Activated CD4-positive, alpha-beta T cell treated with anti-CD3 and anti-CD28 coated beads, Interleukin-2, Interleukin-6, amounts not matched to agents 100 ng/mL and 50 ng/mL, durations not matched to agents 16 hours and 8 hours (primary cell): ENCODE results near the gene ZNF554.

ENCODE experiments used
- DNase-seq: peaks from one replicate; pipeline ENCODE4 v3.0.0-alpha.2; 2020

Gene ZNF554

DNA sequence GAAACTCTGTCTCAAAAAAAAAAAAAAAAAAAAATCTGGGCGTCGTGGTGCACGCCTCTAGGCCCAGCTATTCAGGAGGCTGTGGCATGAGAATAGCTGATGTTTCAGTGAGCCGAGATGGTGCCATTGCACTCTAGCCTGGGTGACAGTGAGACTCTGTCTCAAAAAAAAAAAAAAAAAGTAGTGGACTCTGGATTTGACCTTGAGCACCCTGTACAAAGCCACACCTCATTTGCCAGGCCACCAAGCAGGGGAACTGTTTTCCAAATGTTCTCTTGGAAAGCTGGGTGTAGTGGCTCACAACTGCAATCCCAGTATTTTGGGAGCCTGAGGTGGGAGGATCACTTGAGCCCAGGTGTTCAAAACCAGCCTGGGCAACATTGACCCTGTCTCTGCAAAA, 17.8 kb downstream of the ZNF554 start:
- no peak for DNase-seq

DNA sequence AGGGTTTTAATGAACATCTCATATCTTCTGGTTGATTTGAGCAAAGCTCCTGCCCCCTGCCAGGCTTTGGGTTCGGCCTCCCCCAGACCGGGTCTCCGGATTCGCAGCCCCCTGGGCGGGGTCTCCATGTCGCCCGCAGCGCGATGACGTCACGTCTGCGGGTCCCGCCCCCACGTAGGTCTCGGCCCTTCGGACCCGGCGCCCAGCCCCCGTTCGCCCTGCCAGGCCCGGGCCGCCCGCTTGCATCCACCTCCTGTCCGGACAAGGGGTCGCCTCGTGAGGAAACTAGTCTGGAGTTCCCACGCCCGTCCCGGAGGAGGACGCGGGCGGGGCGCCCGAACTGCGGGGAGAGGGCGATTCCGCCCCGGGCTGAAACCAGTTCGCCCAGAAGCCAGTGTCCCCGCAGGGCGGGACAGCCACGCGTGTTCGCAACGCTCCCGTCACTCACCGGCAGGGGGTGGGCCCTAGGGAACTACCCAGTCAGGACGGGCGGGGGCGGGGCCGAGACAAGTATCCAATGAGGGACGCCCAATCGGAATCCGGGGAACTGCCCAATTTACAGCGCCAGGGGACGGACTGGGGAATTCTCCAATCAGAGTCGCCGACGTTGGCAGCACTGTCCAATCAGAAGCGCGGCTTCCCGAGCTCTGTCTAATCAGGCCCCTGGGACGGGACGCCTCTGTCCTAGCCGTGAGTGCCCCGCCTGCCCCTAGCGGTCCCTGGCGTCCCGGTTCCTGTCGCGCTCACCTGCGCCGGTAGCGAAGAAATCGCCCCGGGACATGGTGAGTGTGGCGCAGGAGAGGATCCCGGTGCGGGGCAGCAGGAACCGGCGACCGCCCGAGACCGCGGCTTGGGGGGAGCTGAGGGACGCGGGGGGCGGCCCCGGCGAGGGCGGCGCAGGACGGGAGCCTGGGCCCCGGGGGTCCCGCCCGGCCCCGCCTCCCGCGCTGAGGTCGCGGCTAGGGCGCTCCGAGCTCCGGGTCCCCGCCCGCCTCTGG, 21.4 kb downstream of the ZNF554 start, which contains the start of gene ZNF555:
ZNF555 (plus strand) TSS at position 682 of the 998 bp plus-strand sequence; CDS start at position 780, 98 bp downstream.
- DNase-seq, result peak; percentile 97

DNA sequence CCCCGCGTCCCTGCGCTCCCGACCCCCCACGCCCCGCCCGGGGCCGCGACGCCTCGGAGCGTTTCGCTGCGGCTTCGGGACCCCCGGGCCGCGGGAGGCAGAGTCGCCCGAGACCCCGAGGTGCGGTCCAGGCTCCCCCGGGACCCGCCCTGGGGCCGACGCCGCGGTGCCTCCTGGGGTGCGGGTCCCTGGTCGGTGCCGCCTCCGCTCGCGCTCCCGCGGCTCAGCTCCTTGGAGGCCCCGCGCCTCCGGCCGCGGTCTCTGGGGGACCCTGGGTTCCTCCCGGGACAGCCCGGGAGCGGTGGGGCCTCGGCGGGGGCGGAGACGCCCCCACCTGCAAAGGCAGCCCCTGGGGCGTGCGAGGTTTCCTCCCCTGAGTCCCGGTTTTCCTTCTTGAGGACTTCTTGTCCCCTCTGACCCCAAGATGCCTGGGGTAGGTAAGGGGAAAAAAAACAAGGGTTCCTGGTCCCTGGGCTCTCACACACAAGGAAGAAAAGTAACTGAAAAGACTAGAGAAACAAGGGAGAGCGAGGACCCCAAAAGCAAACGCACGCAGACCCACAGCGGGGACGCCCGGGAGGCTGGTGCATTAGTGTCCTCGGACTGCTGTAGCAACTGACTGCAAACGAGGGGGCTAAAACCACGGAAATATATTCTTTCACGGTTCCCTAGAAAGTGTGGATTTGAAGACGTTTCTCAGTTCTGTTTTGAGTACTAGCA, 22.3 kb downstream of the ZNF554 start:
- no peak for DNase-seq

DNA sequence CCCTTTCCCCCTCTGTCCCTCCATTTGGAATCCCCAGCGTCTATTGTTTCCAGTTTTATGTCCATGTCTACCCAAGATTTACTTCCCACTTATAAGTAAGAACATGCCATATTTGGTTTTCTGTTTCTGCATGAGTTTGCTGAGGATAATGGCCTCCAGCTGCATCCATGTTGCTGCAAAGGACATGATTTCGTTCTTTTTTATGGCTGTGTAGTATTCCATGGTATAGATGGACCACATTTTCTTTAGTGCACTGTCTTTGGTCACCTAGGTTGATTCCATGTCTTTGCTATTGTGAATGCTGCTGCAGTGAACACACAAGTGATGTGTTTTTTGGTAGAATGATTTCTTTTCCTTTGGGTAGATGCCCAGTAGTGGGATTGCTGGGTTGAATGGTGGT, 25.4 kb downstream of the ZNF554 start:
- no peak for DNase-seq

DNA sequence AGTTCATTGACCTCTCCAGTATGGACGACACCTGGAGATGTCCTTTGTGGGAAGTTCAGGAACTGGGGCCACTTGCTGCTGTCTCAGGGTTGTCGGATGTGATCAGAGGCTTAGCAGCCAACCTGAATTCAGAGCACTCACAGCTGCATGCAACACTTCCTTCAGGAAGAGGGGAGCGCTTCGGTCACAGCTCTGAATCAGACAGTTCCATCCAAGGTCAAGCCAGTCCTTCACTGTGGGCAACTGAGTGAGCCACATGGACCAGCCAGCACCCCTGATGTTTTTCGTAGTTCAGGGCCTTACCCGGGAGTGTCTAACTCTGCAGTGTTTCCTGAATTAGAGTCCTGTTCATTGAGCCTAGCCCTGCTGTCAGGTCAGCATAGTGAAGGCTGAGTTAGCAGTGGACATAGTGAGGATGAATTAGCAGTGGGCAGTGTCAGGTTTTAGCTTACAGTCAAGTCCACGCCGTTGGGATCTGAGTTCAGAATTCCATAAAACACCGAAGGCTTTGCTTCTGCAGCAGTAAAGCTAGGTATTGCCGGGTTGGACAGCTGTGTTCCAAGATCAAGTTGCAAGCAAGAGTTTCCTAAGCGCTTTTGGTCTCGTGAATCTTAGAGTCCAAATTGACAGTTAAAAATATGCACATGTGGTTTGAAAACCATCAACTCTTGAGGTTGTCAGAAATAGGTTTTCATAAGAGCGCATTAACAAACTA, 26.7 kb downstream of the ZNF554 start:
- no peak for DNase-seq

DNA sequence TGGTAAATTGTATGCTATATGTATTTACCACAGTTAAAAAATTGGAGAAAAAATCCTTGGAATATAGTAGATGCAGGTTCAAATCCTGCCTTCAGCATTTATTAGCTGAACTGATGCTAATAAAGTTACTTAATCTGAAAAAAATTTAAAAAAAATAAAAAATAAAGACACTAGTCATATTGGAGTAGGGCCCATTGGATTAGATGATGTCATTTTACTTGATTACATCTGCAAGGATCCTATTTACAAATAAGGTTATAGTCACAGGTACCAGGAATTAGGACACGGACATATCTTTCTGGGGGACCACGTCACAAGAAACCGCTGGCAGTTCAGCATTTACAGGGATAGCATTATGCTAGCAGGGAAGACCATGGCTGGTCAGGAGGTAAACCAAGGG, 27.8 kb downstream of the ZNF554 start:
- DNase-seq, result no peak

DNA sequence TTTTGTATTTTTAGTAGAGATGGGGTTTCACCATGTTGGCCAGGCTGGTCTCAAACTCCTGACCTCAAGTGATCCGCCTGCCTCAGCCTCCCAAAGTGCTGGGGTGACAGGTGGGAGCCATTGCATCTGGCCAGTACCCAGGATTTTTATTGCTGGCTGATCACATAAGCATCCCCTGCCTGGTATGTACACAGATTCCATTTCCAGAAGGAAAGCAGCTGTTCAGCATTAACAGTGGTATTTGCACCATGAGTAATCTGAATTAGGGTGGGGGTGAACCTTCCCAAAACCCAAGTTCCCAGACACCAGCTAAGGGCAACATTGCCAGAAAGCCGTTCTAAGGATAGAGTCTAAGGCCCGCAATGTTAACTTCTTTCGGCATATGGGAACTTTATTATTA, 28.9 kb downstream of the ZNF554 start:
- DNase-seq, result no peak

DNA sequence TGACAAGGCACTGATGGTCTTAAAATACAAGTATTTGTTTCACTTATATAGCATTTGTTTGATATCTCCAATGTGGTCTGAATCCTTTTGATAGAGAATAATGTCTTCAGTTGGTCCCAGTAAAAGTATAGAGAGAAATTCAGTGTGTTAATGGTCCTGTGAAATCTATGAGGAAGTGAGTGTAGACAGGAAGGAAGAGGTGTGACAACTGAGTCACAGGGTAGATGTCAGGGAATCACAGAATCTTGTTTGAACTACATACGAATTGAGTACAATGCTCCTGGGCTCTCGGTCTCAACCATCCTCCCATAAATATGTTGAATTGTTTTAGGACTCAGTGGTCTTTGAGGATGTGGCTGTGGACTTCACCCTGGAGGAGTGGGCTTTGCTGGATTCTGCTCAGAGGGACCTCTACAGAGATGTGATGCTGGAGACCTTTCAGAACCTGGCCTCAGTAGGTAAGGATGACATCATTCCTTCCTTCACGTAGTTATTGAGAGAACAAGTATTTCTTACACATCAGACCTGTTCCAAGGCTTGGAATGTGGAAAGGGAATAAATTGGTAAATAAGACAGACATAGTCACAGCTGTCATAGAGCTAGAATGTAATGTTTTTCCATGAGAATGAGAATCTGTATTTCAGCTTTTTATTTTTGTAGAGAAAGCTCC, 30.7 kb downstream of the ZNF554 start:
- no peak for DNase-seq

DNA sequence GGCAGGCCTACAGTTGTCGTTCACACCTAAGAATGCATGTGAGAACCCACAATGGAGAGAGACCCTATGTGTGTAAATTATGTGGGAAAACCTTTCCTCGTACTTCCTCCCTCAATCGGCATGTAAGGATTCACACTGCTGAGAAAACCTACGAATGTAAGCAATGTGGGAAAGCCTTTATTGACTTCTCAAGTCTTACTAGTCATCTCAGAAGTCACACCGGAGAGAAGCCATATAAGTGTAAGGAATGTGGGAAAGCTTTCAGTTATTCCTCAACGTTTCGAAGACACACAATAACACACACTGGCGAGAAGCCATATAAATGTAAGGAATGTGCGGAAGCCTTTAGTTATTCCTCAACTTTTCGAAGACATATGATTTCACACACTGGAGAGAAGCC, 32.9 kb downstream of the ZNF554 start:
- no peak for DNase-seq

DNA sequence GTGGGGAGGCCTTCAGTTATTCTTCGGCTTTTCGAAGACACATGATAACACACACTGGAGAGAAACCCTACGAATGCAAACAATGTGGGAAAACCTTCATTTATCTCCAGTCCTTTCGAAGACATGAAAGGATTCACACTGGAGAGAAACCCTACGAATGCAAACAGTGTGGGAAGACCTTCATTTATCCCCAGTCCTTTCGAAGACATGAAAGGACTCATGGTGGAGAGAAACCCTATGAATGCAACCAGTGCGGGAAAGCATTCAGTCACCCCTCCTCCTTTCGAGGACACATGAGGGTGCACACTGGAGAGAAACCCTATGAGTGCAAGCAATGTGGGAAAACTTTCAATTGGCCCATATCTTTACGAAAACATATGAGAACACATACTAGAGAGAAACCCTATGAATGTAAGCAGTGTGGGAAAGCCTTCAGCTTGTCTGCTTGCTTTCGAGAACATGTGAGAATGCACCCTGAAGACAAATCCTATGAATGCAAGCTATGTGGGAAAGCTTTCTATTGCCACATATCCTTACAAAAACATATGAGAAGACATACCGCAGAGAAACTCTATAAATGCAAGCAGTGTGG, 33.4 kb downstream of the ZNF554 start:
- no peak for DNase-seq

DNA sequence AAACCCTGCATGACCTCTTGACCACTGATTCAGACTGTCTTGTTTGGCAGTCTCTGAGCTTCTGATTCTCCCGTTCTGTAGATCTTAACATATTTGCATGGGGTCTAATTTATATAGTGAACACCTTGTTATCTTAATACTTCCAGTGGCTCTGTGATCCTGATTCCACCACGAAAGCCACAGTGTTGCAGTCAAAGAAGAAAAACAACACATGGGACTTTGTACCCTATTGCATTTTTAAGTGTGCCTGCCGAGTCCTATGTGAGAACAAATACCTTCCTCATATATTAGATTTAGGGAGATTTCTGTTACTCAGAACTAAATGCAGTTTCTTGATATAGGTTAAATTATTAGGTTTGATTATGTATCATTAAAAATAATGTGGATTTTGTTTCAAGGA, 35.2 kb downstream of the ZNF554 start:
- no peak for DNase-seq

DNA sequence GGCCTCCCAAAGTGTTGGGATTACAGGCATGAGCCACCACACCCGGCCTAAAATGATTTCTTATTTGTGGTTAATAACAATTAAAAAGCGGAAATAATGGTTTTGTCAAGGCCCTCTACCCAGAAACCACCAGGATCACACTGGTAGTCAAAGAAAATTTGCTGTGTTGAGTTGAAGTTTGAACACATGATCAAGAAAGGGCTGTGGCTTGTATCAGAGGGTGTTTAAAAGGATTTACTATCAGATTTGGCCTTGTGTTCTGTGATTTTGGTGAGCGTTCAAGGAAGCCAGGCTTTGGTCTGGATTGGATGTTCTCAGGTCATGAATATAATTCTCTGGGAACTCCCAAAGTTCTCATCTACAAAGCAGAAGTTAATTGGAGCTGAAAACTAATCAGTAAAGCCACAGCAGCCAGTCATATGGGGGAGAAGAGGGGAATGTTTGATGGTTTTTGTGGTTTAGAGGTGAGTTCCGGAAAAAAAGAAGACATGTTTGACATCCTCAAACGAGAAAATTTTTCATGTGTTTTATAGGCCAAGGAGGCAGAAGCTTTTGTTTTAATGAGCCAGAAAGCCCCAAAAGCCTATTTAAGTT, 36.9 kb downstream of the ZNF554 start:
- DNase-seq, result no peak

DNA sequence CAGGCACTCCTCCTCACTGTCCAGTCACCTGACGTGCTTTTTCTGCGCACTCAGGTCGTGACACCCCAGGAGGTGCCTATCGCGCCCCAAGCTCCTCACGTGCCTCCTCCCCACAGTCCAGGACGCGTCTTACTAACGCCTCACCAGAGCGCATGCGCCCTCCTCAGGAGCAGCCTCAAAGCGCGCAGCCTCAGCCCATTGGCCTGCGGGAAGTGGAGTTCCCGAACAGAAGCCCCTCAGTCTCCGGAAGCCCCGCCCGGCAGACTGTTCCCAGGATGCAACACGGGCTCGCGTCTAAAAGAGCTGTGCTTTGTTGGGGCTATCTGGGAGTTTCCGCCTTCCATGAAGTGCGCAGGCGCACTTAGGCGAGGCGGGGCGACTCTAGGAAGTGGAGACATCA, 39.2 kb downstream of the ZNF554 start:
- no peak for DNase-seq

DNA sequence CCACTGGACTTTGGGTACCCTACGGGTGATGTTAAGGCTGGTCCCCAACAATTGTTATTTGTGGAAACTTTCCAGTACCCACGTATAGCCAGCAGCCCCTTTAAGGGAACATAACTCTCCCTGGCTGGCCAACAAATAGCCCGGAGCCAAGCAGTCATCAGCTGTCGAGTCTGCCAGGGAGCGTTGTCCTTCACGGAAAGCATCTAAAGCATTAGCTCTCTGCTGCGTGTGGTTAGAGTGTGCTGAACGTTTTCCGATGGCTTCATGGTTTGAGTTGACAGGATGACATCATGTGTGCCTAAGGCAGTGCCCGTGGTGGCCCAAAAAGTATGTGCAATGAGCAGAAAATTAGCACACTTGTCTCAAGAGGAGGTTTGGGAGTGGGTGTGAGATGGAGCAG, 44.1 kb downstream of the ZNF554 start:
- no peak for DNase-seq

DNA sequence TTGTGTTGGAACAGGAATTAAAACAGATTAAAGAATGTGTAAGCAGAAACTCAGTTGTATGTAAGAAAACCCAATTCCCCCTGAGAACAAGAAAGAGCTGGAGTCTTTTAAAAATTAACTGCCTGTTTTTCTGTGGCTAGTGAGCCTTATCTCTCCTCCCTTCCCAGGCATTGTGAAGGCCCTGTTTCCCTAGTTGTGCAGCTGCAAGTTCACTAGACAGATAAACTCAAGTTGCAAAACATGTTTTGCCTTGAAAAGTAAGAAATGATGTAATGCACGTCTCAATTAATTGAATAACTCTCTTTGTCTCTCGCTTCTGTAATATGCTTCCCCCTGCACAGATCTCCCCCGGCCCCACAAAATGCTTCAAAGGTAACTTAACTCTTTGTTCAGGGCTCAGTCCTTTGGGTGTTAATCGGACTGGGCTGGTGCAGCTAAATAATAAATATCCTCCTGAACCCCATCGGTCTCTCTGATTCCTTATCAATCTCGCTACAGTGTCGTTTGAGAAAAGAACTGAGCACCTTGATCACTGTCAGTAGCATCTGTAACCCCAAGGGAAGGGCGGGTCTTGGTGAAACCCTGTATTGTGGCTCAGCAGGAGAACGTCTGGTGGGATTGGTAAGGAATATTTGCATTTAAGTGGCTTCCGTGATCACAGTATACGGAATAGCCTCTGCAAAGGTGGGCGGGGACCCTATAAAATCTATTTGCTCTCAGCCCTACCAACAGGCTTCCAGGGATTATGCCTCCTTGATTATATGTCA, 45.8 kb downstream of the ZNF554 start:
- no peak for DNase-seq

DNA sequence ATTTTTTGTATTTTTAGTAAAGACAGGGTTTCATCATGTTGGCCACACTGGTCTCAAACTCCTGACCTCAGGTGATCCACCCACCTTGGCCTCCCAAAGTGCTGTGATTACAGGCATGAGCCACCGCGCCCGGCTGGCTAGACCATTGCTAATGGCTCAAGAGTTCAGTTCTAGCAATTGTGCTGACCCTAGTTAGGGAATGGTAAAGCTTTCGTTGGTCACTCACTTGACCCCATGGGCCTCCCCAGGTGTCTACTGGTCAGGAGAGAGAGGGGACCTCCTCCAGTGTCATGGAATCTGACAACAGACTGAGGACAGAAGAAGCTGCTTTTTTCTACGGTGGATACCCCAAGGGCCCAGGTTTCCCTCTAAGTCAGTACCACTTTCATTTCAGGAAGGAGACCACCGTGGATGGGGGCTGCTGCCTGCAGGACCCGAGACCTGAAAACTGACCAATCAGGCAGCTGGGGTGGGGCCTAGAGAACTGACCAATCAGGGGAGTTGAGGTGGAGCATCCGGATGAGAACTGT, 46.9 kb downstream of the ZNF554 start:
- no peak for DNase-seq

DNA sequence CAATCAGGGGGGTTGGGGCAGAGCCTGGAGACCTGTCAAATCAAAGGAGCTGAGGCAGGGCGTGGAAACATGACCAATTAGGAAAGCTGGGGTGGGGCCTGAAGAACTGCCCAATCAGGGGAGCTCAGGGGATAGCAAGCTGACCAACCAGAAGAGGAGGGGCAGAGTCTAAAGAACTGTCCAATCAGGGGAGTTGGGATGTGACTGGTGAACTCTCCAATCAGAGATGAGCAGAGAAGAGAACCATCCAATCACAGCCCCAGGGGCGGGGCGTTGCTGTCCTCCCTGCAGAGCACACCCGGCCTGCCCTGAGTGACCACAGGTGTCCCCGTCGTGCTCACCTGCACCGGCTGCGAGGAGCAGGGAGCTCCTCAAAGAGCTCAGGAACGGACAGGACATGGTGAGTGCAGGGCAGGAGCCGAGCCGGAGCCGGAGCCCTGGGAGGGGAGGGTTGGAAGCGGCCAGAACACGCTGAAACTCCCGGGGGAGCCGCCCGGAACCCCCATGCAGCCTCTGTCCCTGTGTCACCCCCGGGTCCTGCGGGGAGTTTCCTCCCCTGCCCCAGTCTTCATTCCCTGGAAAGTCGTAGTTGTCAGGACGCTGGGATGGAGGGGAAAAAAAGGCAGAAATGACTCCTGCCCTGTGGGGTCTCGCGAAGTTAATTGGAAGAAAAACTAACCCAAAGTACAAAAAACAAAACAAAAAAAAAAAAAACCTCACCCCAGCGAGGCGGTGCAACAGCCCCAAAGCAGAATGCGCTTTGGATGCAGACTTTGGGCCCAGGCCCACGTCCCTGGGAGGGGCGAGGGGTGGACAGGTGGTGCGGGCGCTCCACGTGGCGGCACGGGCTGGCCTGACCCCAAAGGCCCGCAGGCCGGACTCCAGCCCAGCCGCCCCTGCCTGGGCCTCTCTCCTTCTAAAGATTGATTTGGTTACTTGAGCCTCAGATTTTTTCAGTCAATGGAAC, 47.6 kb downstream of the ZNF554 start, which contains the start of gene ZNF556:
ZNF556 (plus strand) TSS at position 311 of the 967 bp plus-strand sequence; CDS start at position 398, 87 bp downstream.
- no peak for DNase-seq

DNA sequence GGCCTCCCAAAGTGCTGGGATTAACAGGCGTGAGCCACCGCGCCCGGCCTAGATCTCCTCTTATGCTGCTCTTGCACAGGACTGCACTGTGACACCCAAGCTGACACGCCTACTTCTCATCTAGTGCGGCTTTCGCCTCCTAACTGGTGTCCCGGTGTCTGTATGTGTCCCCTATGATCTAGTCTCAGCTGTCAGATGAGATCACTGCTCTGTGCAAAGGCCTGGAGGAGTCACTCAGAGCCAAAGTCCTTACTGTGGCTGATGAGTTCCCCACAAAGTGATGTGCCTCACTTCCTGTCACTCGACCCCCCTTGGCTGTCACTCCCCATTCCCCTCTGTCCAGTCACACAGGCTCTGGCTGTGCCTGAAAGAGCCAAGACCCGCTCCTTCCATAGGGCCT, 50.0 kb downstream of the ZNF554 start:
- DNase-seq, result no peak

DNA sequence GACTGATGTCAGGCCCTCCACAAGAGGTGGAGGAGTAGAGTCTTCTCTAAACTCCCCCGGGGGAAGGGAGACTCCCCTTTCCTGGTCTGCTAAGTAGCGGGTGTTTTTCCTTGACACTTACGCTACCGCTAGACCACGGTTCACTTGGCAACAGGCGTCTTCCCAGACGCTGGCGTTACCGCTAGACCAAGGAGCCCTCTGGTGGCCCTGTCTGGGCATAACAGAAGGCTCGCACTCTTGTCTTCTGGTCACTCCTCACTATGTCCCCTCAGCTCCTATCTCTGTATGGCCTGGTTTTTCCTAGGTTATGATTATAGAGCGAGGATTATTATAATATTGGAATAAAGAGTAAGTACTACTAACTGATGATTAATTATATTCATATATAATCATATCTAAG, 52.5 kb downstream of the ZNF554 start:
- peak; percentile 12 for DNase-seq
